CD14-positive monocyte (primary cell): ENCODE measurements around the gene HDGFL3. TPM values are rescaled to one million over a fixed set of nuclear protein-coding genes. Genes with fewer than 3 reads are reported as not detected.

Source experiments
- DNase-seq, 3 donors: peaks; one replicate each; pipeline ENCODE4 v3.0.0-alpha.2; 2011 to 2022
- H2AFZ ChIP-seq: 2 replicates; pipeline ENCODE4 v1.6.0; 2012; ENCODE audit warnings: mild to moderate bottlenecking, low read depth, low read length, inconsistent platforms; ENCODE audit not compliant: insufficient read depth, poor library complexity, severe bottlenecking
- H3K27ac ChIP-seq, 2 donors: 1 replicate in 1 of 2; 2 replicates in 1 of 2; pipeline ENCODE4 v1.5.1; 2012 to 2013; ENCODE audit warnings: low read length in 2 of 2, control low read depth in 1 of 2, inconsistent platforms in 1 of 2, low read depth in 1 of 2, mild to moderate bottlenecking in 1 of 2
- H3K27me3 ChIP-seq, 2 donors: one replicate each; pipeline versions ENCODE4 v1.6.0 to v1.6.1; 2011 to 2013; ENCODE audit warnings: low read length in 2 of 2; ENCODE audit not compliant: control insufficient read depth in 2 of 2, insufficient read depth in 2 of 2
- H3K36me3 ChIP-seq, 2 donors: replicated peaks in 1 of 2; 1 replicate in 1 of 2; 2 replicates in 1 of 2; pipeline versions ENCODE4 v1.5.1 to v1.6.1; 2012 to 2013; ENCODE audit warnings: low read length in 2 of 2, control low read depth in 1 of 2, inconsistent platforms in 1 of 2, mild to moderate bottlenecking in 1 of 2; ENCODE audit not compliant: insufficient read depth in 2 of 2, control insufficient read depth in 1 of 2
- H3K4me1 ChIP-seq, 2 donors: 1 replicate in 1 of 2; 2 replicates in 1 of 2; pipeline versions ENCODE4 v1.5.1 to v1.6.1; 2012 to 2013; ENCODE audit warnings: low read length in 2 of 2, control low read depth in 1 of 2, inconsistent platforms in 1 of 2, mild to moderate bottlenecking in 1 of 2, moderate library complexity in 1 of 2; ENCODE audit not compliant: insufficient read depth in 2 of 2, control insufficient read depth in 1 of 2
- H3K4me2 ChIP-seq: replicated peaks from 2 replicates; pipeline ENCODE3; 2012; ENCODE audit warnings: low read length, moderate library complexity, mild to moderate bottlenecking; ENCODE audit not compliant: poor library complexity, severe bottlenecking; ENCODE audit errors: extremely low read depth
- H3K4me3 ChIP-seq, 3 experiments: fragments of 200-600 bp in 1 of 3; sonication (generic) in 1 of 3; replicated peaks in 1 of 3; 1 replicate in 2 of 3; 2 replicates in 1 of 3; pipeline ENCODE4 v1.5.1; 2011 to 2013; ENCODE audit warnings: low read length in 3 of 3, mild to moderate bottlenecking in 3 of 3, control low read depth in 2 of 3, low read depth in 2 of 3, inconsistent platforms in 1 of 3, moderate library complexity in 1 of 3
- H3K79me2 ChIP-seq: 2 replicates; pipeline ENCODE4 v1.6.0; 2012; ENCODE audit warnings: mild to moderate bottlenecking, control low read depth, inconsistent platforms, low read length, moderate library complexity; ENCODE audit not compliant: insufficient read depth
- H3K9ac ChIP-seq: 2 replicates; pipeline ENCODE4 v1.6.0; 2017; ENCODE audit warnings: low read length, mild to moderate bottlenecking; ENCODE audit not compliant: insufficient read depth, poor library complexity, severe bottlenecking
- H3K9me3 ChIP-seq, 2 donors: replicated peaks in 1 of 2; 1 replicate in 1 of 2; 2 replicates in 1 of 2; pipeline versions ENCODE4 v1.5.1 to v1.6.1; 2012 to 2013; ENCODE audit warnings: low read length in 2 of 2, control low read depth in 1 of 2; ENCODE audit not compliant: control insufficient read depth in 1 of 2, insufficient read depth in 1 of 2
- H4K20me1 ChIP-seq: 2 replicates; pipeline ENCODE4 v1.6.0; 2012; ENCODE audit warnings: mild to moderate bottlenecking, low read length, control low read depth, moderate library complexity; ENCODE audit not compliant: insufficient read depth
- H3K27ac Mint-ChIP-seq, 7 donors: one replicate each; pipeline ENCODE4 v1.8.0; 2020; ENCODE audit warnings: mild to moderate bottlenecking in 7 of 7, mixed read lengths in 7 of 7, moderate library complexity in 6 of 7, inconsistent platforms in 2 of 7
- H3K27me3 Mint-ChIP-seq, 3 donors: one replicate each; pipeline ENCODE4 v1.8.0; 2021 to 2022; ENCODE audit warnings: low read depth in 3 of 3, mild to moderate bottlenecking in 3 of 3, mixed read lengths in 3 of 3, moderate library complexity in 3 of 3, inconsistent platforms in 1 of 3
- H3K36me3 Mint-ChIP-seq, 2 donors: one replicate each; pipeline ENCODE4 v1.8.0; 2020; ENCODE audit warnings: mixed read lengths in 2 of 2, inconsistent platforms in 1 of 2, mild to moderate bottlenecking in 1 of 2
- H3K4me1 Mint-ChIP-seq: one replicate; pipeline ENCODE4 v1.8.0; 2020; ENCODE audit warnings: mild to moderate bottlenecking, mixed read lengths
- H3K4me3 Mint-ChIP-seq, 2 donors: one replicate each; pipeline ENCODE4 v1.8.0; 2020; ENCODE audit warnings: mild to moderate bottlenecking in 2 of 2, mixed read lengths in 2 of 2, moderate library complexity in 1 of 2
- H3K9me3 Mint-ChIP-seq, 7 donors: one replicate each; pipeline ENCODE4 v1.8.0; 2020 to 2022; ENCODE audit warnings: mixed read lengths in 7 of 7, mild to moderate bottlenecking in 6 of 7, moderate library complexity in 6 of 7, inconsistent platforms in 2 of 7
- WGBS: methylation state at CpG from one replicate; pipeline ENCODE4 v1.1.5; 2013; ENCODE audit warnings: missing lambda C conversion rate; ENCODE audit not compliant: insufficient coverage; 5-methylcytosine and 5-hydroxymethylcytosine counted together
- intact Hi-C, 2 donors: fragments of 100-400 bp; cut with micrococcal nuclease; formaldehyde crosslinking; loops; one replicate each; pipeline versions ENCODE4 v1.15.0 to v1.15.1; 2023
- polyA plus RNA-seq, 3 donors: library from polyadenylated mRNA; depleted of rRNA in 1 of 3; unstranded in 2 of 3; stranded (reverse) in 1 of 3; fragments of 300-500 nt in 2 of 3; fragments of >200 nt in 1 of 3; fragmentation: Illumina TruSeq in 2 of 3; gene quantifications; 1 replicate in 2 of 3; 2 replicates in 1 of 3; pipeline ENCODE4 v1.2.3, GENCODE V29; 2012 to 2021
- TF ChIP-seq, protein P1 (sequence below): fragments of 200-600 bp; IDR thresholded peaks from one replicate; pipeline ENCODE4 v1.8.0; 2022; ENCODE audit warnings: antibody characterized with exemption, mild to moderate bottlenecking

The HDGFL3 gene
- polyA plus RNA-seq, 3 donors: 0.35 to 1.1 (median 0.69) TPM

DNA sequence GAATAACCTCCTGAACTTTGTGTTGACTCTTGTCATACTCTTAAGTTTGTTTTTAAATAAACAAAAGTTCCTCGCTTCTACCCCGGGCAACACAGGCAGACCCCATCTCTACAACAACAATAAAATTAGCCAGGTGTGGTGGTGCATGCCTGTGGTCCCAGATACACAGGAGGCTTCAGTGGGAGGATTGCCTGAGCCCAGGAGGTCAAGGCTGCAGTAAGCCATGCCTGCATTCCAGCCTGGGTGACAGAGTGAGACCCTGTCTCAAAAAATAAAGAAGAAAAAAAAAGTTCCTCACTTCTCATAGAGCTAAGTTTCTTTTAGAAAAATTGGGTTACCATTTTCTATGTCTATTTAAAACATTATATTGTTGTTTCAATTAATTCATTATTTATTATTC lies 29.2 kb downstream of the HDGFL3 start:
- H3K4me3 ChIP-seq: no peak overlapping the region
- no peaks in the 10 kb centered on the region for H3K36me3 Mint-ChIP-seq
- H3K9me3 ChIP-seq: no peaks in the 10 kb centered on the region
- H3K36me3 ChIP-seq: no peaks in the 10 kb centered on the region
- DNase-seq: no peak
- no peak overlapping the region for H3K4me2 ChIP-seq
- H2AFZ ChIP-seq: no peak overlapping the region
- H3K27me3 ChIP-seq: no peaks in the 10 kb centered on the region
- H3K79me2 ChIP-seq: no peaks in the 10 kb centered on the region
- no peak overlapping the region for H3K9ac ChIP-seq
- intact Hi-C loops: no loop called here
- no peaks in the 10 kb centered on the region for H3K4me1 Mint-ChIP-seq
- no peaks in the 10 kb centered on the region for H3K9me3 Mint-ChIP-seq
- no peak overlapping the region for H3K27ac ChIP-seq
- H3K27ac Mint-ChIP-seq: no peak overlapping the region
- no peak overlapping the region for H3K4me3 Mint-ChIP-seq
- no peaks in the 10 kb centered on the region for H3K27me3 Mint-ChIP-seq
- no peaks in the 10 kb centered on the region for H4K20me1 ChIP-seq
- TF ChIP-seq, protein P1, sequence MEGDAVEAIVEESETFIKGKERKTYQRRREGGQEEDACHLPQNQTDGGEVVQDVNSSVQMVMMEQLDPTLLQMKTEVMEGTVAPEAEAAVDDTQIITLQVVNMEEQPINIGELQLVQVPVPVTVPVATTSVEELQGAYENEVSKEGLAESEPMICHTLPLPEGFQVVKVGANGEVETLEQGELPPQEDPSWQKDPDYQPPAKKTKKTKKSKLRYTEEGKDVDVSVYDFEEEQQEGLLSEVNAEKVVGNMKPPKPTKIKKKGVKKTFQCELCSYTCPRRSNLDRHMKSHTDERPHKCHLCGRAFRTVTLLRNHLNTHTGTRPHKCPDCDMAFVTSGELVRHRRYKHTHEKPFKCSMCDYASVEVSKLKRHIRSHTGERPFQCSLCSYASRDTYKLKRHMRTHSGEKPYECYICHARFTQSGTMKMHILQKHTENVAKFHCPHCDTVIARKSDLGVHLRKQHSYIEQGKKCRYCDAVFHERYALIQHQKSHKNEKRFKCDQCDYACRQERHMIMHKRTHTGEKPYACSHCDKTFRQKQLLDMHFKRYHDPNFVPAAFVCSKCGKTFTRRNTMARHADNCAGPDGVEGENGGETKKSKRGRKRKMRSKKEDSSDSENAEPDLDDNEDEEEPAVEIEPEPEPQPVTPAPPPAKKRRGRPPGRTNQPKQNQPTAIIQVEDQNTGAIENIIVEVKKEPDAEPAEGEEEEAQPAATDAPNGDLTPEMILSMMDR: no peak
- WGBS: no CpG with 5 or more reads among the region's 2 CpGs
- no peaks in the 10 kb centered on the region for H3K4me1 ChIP-seq

DNA sequence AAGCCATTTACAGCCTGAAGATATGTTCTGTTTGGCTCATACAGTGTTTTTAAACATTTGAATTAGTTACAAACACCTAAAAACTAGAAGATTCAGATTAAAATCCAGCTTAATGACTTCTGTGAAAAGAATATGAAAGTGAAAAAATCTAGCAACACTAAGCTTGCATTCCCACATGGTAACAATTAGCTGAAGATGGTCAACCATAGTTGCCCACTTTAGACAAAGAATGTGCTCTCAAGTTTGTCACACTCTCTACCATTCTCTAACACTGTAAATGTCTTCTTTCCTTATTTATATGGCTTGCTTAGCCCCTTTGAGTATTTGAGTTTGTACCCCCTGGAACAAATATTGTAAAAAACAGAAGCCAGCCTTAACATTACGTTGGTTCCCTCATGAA lies 32.7 kb downstream of the HDGFL3 start:
- H3K27ac ChIP-seq: no peak overlapping the region
- Mint-ChIP-seq H3K27me3 (no peaks in the 10 kb centered on the region), H3K9me3 (peaks cover 0 to 1% (median 0%) of the 10 kb centered on the region in 7 donors), H3K4me3 (no peak overlapping the region), H3K27ac (no peak overlapping the region), H3K36me3 (no peaks in the 10 kb centered on the region), H3K4me1 (no peaks in the 10 kb centered on the region)
- TF ChIP-seq, protein P1: no peak
- H3K4me1 ChIP-seq: no peaks in the 10 kb centered on the region
- no peaks in the 10 kb centered on the region for H3K27me3 ChIP-seq
- H4K20me1 ChIP-seq: no peaks in the 10 kb centered on the region
- no peaks in the 10 kb centered on the region for H3K79me2 ChIP-seq
- no peaks in the 10 kb centered on the region for H3K9me3 ChIP-seq
- no peak overlapping the region for H2AFZ ChIP-seq
- no peaks in the 10 kb centered on the region for H3K36me3 ChIP-seq
- intact Hi-C loops: no loop called here
- no peak for DNase-seq
- WGBS: no CpG with 5 or more reads among the region's 1 CpG
- no peak overlapping the region for H3K4me2 ChIP-seq
- no peak overlapping the region for H3K9ac ChIP-seq
- H3K4me3 ChIP-seq: no peak overlapping the region
